ENCODE measurements around the gene CNTF.

CNTF gene

GRCh38 chr11:58591659-58592058 is 30.8 kb upstream of the CNTF start:
- TF ChIP-seq, protein P1, sequence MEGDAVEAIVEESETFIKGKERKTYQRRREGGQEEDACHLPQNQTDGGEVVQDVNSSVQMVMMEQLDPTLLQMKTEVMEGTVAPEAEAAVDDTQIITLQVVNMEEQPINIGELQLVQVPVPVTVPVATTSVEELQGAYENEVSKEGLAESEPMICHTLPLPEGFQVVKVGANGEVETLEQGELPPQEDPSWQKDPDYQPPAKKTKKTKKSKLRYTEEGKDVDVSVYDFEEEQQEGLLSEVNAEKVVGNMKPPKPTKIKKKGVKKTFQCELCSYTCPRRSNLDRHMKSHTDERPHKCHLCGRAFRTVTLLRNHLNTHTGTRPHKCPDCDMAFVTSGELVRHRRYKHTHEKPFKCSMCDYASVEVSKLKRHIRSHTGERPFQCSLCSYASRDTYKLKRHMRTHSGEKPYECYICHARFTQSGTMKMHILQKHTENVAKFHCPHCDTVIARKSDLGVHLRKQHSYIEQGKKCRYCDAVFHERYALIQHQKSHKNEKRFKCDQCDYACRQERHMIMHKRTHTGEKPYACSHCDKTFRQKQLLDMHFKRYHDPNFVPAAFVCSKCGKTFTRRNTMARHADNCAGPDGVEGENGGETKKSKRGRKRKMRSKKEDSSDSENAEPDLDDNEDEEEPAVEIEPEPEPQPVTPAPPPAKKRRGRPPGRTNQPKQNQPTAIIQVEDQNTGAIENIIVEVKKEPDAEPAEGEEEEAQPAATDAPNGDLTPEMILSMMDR (IDR thresholded peaks at IDR 0.05; ENCODE audit: low read length, missing control alignments) = no peak
- DNase-seq (ENCODE audit: low read depth) = no peak

GRCh38 chr11:58592760-58593472 is 29.5 kb upstream of the CNTF start:
- no peak overlapping the region for H3K4me3 ChIP-seq (replicated peaks; ENCODE audit: low read depth, low read length)
- no peak for DNase-seq (ENCODE audit: low read depth)
- TF ChIP-seq, protein P1 (IDR thresholded peaks at IDR 0.05; ENCODE audit: low read length, missing control alignments) = no peak

More at GRCh38 chr11:58591659-58592058, 30.8 kb upstream of the CNTF start:
- H3K4me3 ChIP-seq (replicated peaks; ENCODE audit: low read depth, low read length) = no peak overlapping the region

DNA sequence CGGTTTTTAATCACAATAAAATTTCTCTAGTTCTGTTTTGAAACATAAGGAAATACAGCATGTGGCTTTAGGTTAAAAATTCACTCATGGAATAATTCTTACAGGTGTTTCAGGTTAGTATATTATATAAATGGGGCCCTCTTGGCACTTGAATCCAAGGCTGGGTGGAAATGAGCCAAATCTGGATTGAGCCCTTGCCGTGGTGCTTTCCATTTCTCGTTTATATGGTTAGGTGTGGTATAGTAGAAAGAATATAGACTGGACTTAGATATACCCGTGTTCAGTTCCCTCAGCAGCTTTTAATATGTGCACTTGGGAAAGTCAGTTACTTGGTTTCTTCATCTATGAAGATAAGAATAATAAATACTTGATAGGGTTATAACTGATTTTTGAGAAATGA is 27.6 kb upstream of the CNTF start:
- TF ChIP-seq, protein P1 (IDR thresholded peaks at IDR 0.05; ENCODE audit: low read length, missing control alignments) = no peak
- no peak for DNase-seq (ENCODE audit: low read depth)
- no peak overlapping the region for H3K4me3 ChIP-seq (replicated peaks; ENCODE audit: low read depth, low read length)

GRCh38 chr11:58596621-58597020 is 25.8 kb upstream of the CNTF start:
- no peak for DNase-seq (ENCODE audit: low read depth)
- TF ChIP-seq, protein P1 (IDR thresholded peaks at IDR 0.05; ENCODE audit: low read length, missing control alignments) = no peak

GRCh38 chr11:58597486-58598144 is 24.9 kb upstream of the CNTF start:
- TF ChIP-seq, protein P1 (IDR thresholded peaks at IDR 0.05; ENCODE audit: low read length, missing control alignments) = no peak
- H3K4me3 ChIP-seq (replicated peaks; ENCODE audit: low read depth, low read length) = no peak overlapping the region
- no peak for DNase-seq (ENCODE audit: low read depth)

More at GRCh38 chr11:58596621-58597020, 25.8 kb upstream of the CNTF start:
- no peak overlapping the region for H3K4me3 ChIP-seq (replicated peaks; ENCODE audit: low read depth, low read length)

DNA sequence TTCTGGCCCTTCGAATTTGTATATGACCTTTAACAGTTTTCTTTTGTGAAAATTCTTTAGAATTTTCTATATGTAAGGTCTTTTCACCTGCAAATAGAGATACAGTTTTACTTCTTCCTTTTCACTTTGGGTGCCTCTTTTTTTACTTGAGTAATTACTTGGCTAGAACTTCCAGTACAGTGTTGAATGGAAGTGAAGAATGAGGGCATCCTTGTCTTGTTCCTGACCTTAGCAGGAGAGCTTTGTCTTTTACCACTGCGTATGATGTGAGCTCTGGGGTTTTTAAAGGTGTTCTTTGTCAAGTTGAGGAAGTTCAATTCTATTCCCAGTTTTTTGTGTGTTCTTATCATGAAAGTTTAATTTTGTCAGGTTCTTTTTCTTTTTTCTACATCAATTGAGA is 22.0 kb upstream of the CNTF start:
- no peak overlapping the region for H3K4me3 ChIP-seq (replicated peaks; ENCODE audit: low read depth, low read length)
- TF ChIP-seq, protein P1 (IDR thresholded peaks at IDR 0.05; ENCODE audit: low read length, missing control alignments) = no peak
- no peak for DNase-seq (ENCODE audit: low read depth)

Measured in fibroblast of pulmonary artery (primary cell).